Liver (tissue), 9 donors: ENCODE results near the gene NOL4L. TPM values are rescaled to one million over a fixed set of nuclear protein-coding genes. Genes with fewer than 3 reads are reported as not detected.

ENCODE experiments used
- DNase-seq: peaks from one replicate; pipeline ENCODE4 v3.0.0-alpha.2; 2017; ENCODE audit warnings: low spot score
- H3K27ac ChIP-seq, 2 donors: one replicate each; pipeline ENCODE4 v1.7.0; 2013; ENCODE audit warnings: inconsistent platforms in 2 of 2, low read length in 2 of 2, control low read depth in 1 of 2, low read depth in 1 of 2, mild to moderate bottlenecking in 1 of 2
- H3K27me3 ChIP-seq, 4 donors: one replicate each; pipeline versions ENCODE4 v1.6.1 to v1.7.0; 2013; ENCODE audit warnings: low read length in 3 of 4, inconsistent platforms in 1 of 4, mild to moderate bottlenecking in 1 of 4, moderate library complexity in 1 of 4; ENCODE audit not compliant: control insufficient read depth in 4 of 4, insufficient read depth in 4 of 4
- H3K36me3 ChIP-seq, 4 donors: one replicate each; pipeline versions ENCODE4 v1.6.1 to v1.7.0; 2013; ENCODE audit warnings: low read length in 3 of 4, mild to moderate bottlenecking in 3 of 4, low read depth in 1 of 4, moderate library complexity in 1 of 4; ENCODE audit not compliant: control insufficient read depth in 4 of 4, insufficient read depth in 3 of 4
- H3K4me1 ChIP-seq, 4 donors: one replicate each; pipeline versions ENCODE4 v1.6.1 to v1.7.0; 2013; ENCODE audit warnings: low read length in 3 of 4, mild to moderate bottlenecking in 3 of 4, moderate library complexity in 1 of 4; ENCODE audit not compliant: control insufficient read depth in 4 of 4, insufficient read depth in 4 of 4
- H3K4me3 ChIP-seq, 3 donors: one replicate each; pipeline versions ENCODE4 v1.6.1 to v1.7.0; 2013; ENCODE audit warnings: low read length in 3 of 3, control low read depth in 1 of 3, low read depth in 1 of 3, mild to moderate bottlenecking in 1 of 3
- H3K9ac ChIP-seq, 2 donors: one replicate each; pipeline ENCODE4 v1.7.0; 2013; ENCODE audit warnings: low read length in 2 of 2, mild to moderate bottlenecking in 2 of 2, moderate library complexity in 2 of 2, control low read depth in 1 of 2, low read depth in 1 of 2
- H3K9me3 ChIP-seq, 4 donors: one replicate each; pipeline versions ENCODE4 v1.6.1 to v1.7.0; 2013; ENCODE audit warnings: low read length in 3 of 4; ENCODE audit not compliant: control insufficient read depth in 4 of 4
- EGR1 ChIP-seq, 2 donors: IDR thresholded peaks; 2 replicates each; pipeline ENCODE4 v1.6.1; 2016 to 2018; ENCODE audit warnings: antibody characterized with exemption in 2 of 2, low read depth in 2 of 2
- HNF4A ChIP-seq, 2 donors: conservative IDR thresholded peaks; 2 replicates each; pipeline ENCODE4 v1.6.1; 2016; ENCODE audit warnings: antibody characterized with exemption in 2 of 2, mild to moderate bottlenecking in 2 of 2
- HNF4G ChIP-seq: IDR thresholded peaks from 2 replicates; pipeline ENCODE4 v1.6.1; 2016; ENCODE audit warnings: antibody characterized with exemption
- NR2F2 ChIP-seq: IDR thresholded peaks from 2 replicates; pipeline ENCODE4 v1.6.1; 2016; ENCODE audit warnings: antibody characterized with exemption
- RXRA ChIP-seq, 2 donors: IDR thresholded peaks; 2 replicates each; pipeline ENCODE4 v1.6.1; 2017 to 2018; ENCODE audit warnings: antibody characterized with exemption in 2 of 2, mild to moderate bottlenecking in 1 of 2
- SP1 ChIP-seq: IDR thresholded peaks from 2 replicates; pipeline ENCODE4 v1.6.1; 2018; ENCODE audit warnings: antibody characterized with exemption, mild to moderate bottlenecking
- TAF1 ChIP-seq: conservative IDR thresholded peaks from 2 replicates; pipeline ENCODE4 v1.6.1; 2016; ENCODE audit warnings: antibody characterized with exemption, mild to moderate bottlenecking
- YY1 ChIP-seq: IDR thresholded peaks from 2 replicates; pipeline ENCODE4 v1.6.1; 2016; ENCODE audit warnings: antibody characterized with exemption, mild to moderate bottlenecking
- WGBS: extraction: QIAGEN DNeasy Blood & Tissue Kit; methylation state at CpG from one replicate; pipeline ENCODE4 v1.1.7; 2013; 5-methylcytosine and 5-hydroxymethylcytosine counted together
- polyA plus RNA-seq, 2 donors: library from polyadenylated mRNA; stranded (reverse) in 1 of 2; unstranded in 1 of 2; fragments of 200-250 nt in 1 of 2; fragments of >200 nt in 1 of 2; fragmentation: Nextera tagmentation in 1 of 2; extraction: Ambion mirVana in 1 of 2; gene quantifications; one replicate each; pipeline versions ENCODE4 v1.2.1 to v1.2.3, GENCODE V29; 2013 to 2015
- total RNA-seq, 2 donors: library from RNA; depleted of rRNA; stranded (reverse); fragments of >200 nt; gene quantifications; one replicate each; pipeline ENCODE4 v1.2.3, GENCODE V29; 2014
- TF ChIP-seq, protein P1 (sequence below): IDR thresholded peaks from 2 replicates; pipeline ENCODE4 v1.6.1; 2016; ENCODE audit warnings: antibody characterized with exemption
- TF ChIP-seq, protein P2 (sequence below): IDR thresholded peaks from 2 replicates; pipeline ENCODE4 v1.6.1; 2016; ENCODE audit warnings: antibody characterized with exemption
- TF ChIP-seq, protein P3 (sequence below): IDR thresholded peaks from 2 replicates; pipeline ENCODE4 v1.6.1; 2016; ENCODE audit warnings: antibody characterized with exemption, mild to moderate bottlenecking
- donor health status: healthy.
- donor health status: healthy.
- donor health status: healthy.
- donor health status: healthy.
- donor health status: healthy.

NOL4L gene
- total and polyA plus RNA-seq, 4 donors, result 2.2 to 6.8 (median 4.3) TPM

DNA sequence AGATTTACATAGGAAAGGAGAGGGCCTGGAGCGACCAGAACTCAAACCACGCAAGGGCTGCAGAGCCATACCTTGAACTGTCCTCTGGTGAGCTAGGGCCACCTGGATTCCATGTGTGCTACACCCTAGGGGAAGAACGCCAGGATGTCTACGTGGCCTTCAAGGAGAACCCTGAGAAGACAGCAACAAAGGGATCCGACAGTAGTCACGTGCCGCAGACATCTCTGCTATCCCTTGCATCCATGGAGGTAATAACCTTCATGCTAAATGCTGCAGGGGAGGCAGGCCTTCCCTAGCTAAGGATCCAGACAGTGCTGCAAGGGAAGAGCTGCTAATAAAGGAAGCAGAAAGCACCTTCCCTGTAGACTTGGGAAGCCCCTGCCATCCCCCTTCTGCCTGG is 52.9 kb downstream of the NOL4L start:
- Histone ChIP-seq H3K9me3 (no peaks in the 10 kb centered on the region), H3K27ac (no peak overlapping the region), H3K4me1 (peaks cover 0 to 5% (median 3%) of the 10 kb centered on the region in 4 donors), H3K27me3 (no peaks in the 10 kb centered on the region), H3K9ac (no peak overlapping the region), H3K4me3 (no peak overlapping the region), H3K36me3 (no peaks in the 10 kb centered on the region)
- 98% methylated on average over 7 of the region's 7 CpGs for WGBS
- TF ChIP-seq YY1, result no peak
- TF ChIP-seq, protein P1, sequence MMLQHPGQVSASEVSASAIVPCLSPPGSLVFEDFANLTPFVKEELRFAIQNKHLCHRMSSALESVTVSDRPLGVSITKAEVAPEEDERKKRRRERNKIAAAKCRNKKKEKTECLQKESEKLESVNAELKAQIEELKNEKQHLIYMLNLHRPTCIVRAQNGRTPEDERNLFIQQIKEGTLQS, result no peak
- TF ChIP-seq SP1, result no peak
- TF ChIP-seq HNF4A (conservative IDR thresholded peaks at IDR 0.05), result no peak
- TF ChIP-seq, protein P2, sequence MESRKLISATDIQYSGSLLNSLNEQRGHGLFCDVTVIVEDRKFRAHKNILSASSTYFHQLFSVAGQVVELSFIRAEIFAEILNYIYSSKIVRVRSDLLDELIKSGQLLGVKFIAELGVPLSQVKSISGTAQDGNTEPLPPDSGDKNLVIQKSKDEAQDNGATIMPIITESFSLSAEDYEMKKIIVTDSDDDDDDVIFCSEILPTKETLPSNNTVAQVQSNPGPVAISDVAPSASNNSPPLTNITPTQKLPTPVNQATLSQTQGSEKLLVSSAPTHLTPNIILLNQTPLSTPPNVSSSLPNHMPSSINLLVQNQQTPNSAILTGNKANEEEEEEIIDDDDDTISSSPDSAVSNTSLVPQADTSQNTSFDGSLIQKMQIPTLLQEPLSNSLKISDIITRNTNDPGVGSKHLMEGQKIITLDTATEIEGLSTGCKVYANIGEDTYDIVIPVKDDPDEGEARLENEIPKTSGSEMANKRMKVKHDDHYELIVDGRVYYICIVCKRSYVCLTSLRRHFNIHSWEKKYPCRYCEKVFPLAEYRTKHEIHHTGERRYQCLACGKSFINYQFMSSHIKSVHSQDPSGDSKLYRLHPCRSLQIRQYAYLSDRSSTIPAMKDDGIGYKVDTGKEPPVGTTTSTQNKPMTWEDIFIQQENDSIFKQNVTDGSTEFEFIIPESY, result no peak
- TF ChIP-seq NR2F2, result no peak
- no peak for TF ChIP-seq RXRA (IDR thresholded peaks at IDR 0.05)
- no peak for TF ChIP-seq TAF1
- TF ChIP-seq EGR1 (IDR thresholded peaks at IDR 0.05; ENCODE audit: low read depth in 2 of 2), result no peak
- TF ChIP-seq HNF4G, result no peak
- TF ChIP-seq, protein P3, sequence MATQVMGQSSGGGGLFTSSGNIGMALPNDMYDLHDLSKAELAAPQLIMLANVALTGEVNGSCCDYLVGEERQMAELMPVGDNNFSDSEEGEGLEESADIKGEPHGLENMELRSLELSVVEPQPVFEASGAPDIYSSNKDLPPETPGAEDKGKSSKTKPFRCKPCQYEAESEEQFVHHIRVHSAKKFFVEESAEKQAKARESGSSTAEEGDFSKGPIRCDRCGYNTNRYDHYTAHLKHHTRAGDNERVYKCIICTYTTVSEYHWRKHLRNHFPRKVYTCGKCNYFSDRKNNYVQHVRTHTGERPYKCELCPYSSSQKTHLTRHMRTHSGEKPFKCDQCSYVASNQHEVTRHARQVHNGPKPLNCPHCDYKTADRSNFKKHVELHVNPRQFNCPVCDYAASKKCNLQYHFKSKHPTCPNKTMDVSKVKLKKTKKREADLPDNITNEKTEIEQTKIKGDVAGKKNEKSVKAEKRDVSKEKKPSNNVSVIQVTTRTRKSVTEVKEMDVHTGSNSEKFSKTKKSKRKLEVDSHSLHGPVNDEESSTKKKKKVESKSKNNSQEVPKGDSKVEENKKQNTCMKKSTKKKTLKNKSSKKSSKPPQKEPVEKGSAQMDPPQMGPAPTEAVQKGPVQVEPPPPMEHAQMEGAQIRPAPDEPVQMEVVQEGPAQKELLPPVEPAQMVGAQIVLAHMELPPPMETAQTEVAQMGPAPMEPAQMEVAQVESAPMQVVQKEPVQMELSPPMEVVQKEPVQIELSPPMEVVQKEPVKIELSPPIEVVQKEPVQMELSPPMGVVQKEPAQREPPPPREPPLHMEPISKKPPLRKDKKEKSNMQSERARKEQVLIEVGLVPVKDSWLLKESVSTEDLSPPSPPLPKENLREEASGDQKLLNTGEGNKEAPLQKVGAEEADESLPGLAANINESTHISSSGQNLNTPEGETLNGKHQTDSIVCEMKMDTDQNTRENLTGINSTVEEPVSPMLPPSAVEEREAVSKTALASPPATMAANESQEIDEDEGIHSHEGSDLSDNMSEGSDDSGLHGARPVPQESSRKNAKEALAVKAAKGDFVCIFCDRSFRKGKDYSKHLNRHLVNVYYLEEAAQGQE, result no peak
- DNase-seq, result no peak

DNA sequence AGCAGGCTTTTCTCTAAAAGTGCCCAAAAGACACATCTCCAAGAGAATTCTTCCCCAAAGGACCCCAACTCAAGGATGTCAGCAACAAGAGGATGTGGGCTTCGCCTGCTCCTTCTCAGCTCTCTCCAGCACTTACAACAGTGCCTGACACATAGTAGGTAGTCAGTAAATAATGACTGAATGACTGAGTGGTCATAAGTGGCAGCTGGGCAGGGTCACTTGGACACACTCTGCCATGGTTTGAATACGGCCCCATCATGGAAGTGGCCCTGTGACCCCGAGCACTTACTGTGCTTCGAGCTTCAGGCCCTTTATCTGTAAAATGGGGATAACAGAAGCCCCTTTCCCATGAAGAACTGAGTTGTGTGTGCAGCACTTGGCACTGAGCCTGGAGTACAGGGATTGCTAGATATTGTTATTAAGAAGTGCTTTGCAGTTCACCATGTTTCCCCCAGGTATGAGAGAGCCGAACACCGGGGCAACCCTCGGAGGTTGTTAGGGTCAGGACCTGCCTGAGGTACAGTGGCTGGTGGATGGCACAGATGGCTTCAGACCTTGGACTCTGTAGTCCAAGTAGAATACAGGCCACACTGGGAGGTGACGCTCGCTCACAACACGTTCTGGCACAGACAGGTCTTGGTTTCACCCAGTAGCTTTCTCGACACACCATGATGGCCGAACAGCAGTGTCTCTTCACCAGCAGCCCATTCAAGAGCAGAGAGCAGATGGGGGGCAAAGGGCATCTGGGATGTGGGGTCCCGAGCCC is 56.0 kb downstream of the NOL4L start:
- Histone ChIP-seq H3K36me3 (no peaks in the 10 kb centered on the region), H3K27ac (no peak overlapping the region), H3K27me3 (no peaks in the 10 kb centered on the region), H3K4me1 (peaks cover 6 to 13% (median 11%) of the 10 kb centered on the region in 4 donors), H3K9ac (no peak overlapping the region), H3K4me3 (no peak overlapping the region), H3K9me3 (no peaks in the 10 kb centered on the region)
- WGBS, result 96% methylated on average over 13 of the region's 13 CpGs
- no peak for DNase-seq
- TF ChIP-seq YY1 (no peak), HNF4A (conservative IDR thresholded peaks at IDR 0.05) (peak in 1 of 2 donors; percentile 22)
